K562 (cell line): ENCODE results near the gene POLDIP3. TPM values are rescaled to one million over a fixed set of nuclear protein-coding genes. Genes with fewer than 3 reads are reported as not detected.

Experiments
- ATAC-seq: fragments of 200-7000 bp; cut with Tn5 transposase; 3 replicates; pipeline ENCODE4 v1.9.1; 2020; ENCODE audit warnings: moderate library complexity
- BruUV-seq: library from RNA; stranded (reverse); fragments of 400-500 nt; replicated peaks from 2 replicates; lab custom pipeline; 2021; lab: Mats Ljungman, UMichigan
- CTCF ChIA-PET: fragments of 300-600 bp; formaldehyde crosslinking; extraction: SDS; loops from one replicate; lab custom pipeline; 2021; ENCODE audit warnings: low intra/inter-chr PET ratio; lab: Yijun Ruan, JAX
- POLR2A ChIA-PET: fragments of 300-600, 350-650 bp; sonication (Branson Sonifier 250); formaldehyde crosslinking; extraction: SDS; loops from one replicate; lab custom pipeline; 2021; ENCODE audit warnings: antibody characterized with exemption, inconsistent platforms; lab: Yijun Ruan, JAX
- DNase-seq, 4 experiments: peaks; one replicate each; pipeline versions ENCODE4 v3.0.0 to v3.0.0-alpha.2; 2011 to 2018; ENCODE audit warnings: low spot score in 3 of 4, mixed read lengths in 3 of 4; ENCODE audit errors: extremely low read depth in 1 of 4
- FAIRE-seq: peaks from 2 replicates; lab custom pipeline; 2011; peaks lifted over from hg19 to GRCh38; lab: Jason Lieb, UNC
- H2AFZ ChIP-seq: 2 replicates; pipeline ENCODE4 v1.6.0; 2011; ENCODE audit warnings: low read depth, low read length, control low read depth, inconsistent platforms
- H3K27ac ChIP-seq: fragments of 200-600 bp; 3 replicates; pipeline ENCODE4 v1.8.0; 2011; ENCODE audit warnings: low read depth, mild to moderate bottlenecking, control low read depth, inconsistent platforms, low read length, moderate library complexity, mixed read lengths; ENCODE audit errors: extremely low read depth
- H3K27me3 ChIP-seq, 2 experiments: fragments of 300-600 bp in 1 of 2; 2 replicates in 1 of 2; 3 replicates in 1 of 2; pipeline versions ENCODE4 v1.6.0 to v1.8.0; 2011; ENCODE audit warnings: inconsistent platforms in 2 of 2, low read length in 2 of 2, mild to moderate bottlenecking in 1 of 2, mixed read lengths in 1 of 2, moderate library complexity in 1 of 2; ENCODE audit not compliant: control insufficient read depth in 2 of 2, insufficient read depth in 2 of 2
- H3K36me3 ChIP-seq: fragments of 300-600 bp; 3 replicates; pipeline ENCODE4 v1.8.0; 2011; ENCODE audit warnings: mild to moderate bottlenecking, low read length, inconsistent platforms; ENCODE audit not compliant: control insufficient read depth, insufficient read depth
- H3K4me1 ChIP-seq, 2 experiments: fragments of 200-600 bp in 1 of 2; replicated peaks in 1 of 2; 2 replicates in 1 of 2; 3 replicates in 1 of 2; pipeline versions ENCODE4 v1.5.1 to v1.8.0; 2011; ENCODE audit warnings: inconsistent platforms in 2 of 2, low read length in 2 of 2, mild to moderate bottlenecking in 1 of 2, mixed read lengths in 1 of 2, moderate library complexity in 1 of 2; ENCODE audit not compliant: control insufficient read depth in 2 of 2, insufficient read depth in 2 of 2
- H3K4me2 ChIP-seq: 2 replicates; pipeline ENCODE4 v1.6.1; 2011; ENCODE audit warnings: low read length, control low read depth, inconsistent platforms, mixed read lengths; ENCODE audit not compliant: insufficient read depth
- H3K4me3 ChIP-seq: fragments of 200-600 bp; sonication (generic), shearing (Covaris generic); 2 replicates; pipeline ENCODE4 v1.5.1; 2016; ENCODE audit warnings: control low read depth, inconsistent platforms
- H3K79me2 ChIP-seq: fragments of 200-600 bp; 3 replicates; pipeline ENCODE4 v1.8.0; 2011; ENCODE audit warnings: low read length, inconsistent platforms; ENCODE audit not compliant: control insufficient read depth, insufficient read depth
- H3K9ac ChIP-seq, 2 experiments: 2 replicates each; pipeline versions ENCODE4 v1.6.0 to v1.6.1; 2011; ENCODE audit warnings: low read depth in 2 of 2, low read length in 2 of 2, control low read depth in 1 of 2, inconsistent platforms in 1 of 2, mild to moderate bottlenecking in 1 of 2, mixed read lengths in 1 of 2; ENCODE audit not compliant: insufficient read depth in 1 of 2
- H3K9me1 ChIP-seq: one replicate; pipeline ENCODE4 v1.6.0; 2011; ENCODE audit warnings: inconsistent platforms, mild to moderate bottlenecking, low read length, moderate library complexity; ENCODE audit not compliant: control insufficient read depth, insufficient read depth
- H3K9me3 ChIP-seq: replicated peaks from 2 replicates; pipeline ENCODE4 v1.5.1; 2011; ENCODE audit warnings: low read depth, low read length, inconsistent platforms; ENCODE audit not compliant: control insufficient read depth, insufficient read depth
- H4K20me1 ChIP-seq: replicated peaks from 2 replicates; pipeline ENCODE4 v1.6.1; 2011; ENCODE audit warnings: low read length, inconsistent platforms, mixed read lengths; ENCODE audit not compliant: control insufficient read depth, insufficient read depth
- MAFK ChIP-seq: IDR thresholded peaks from 2 replicates; pipeline ENCODE4 v1.6.1; 2011; ENCODE audit warnings: low read length, improper control_type of control experiment
- NCOA6 ChIP-seq: fragments of 450-650 bp; IDR thresholded peaks from 2 replicates; pipeline ENCODE4 v1.6.1; 2017; ENCODE audit warnings: mild to moderate bottlenecking
- NR2F6 ChIP-seq: fragments of 450-650 bp; formaldehyde crosslinking; IDR thresholded peaks from 2 replicates; pipeline ENCODE4 v1.4.0; 2020; ENCODE audit warnings: mild to moderate bottlenecking
- TRIM28 ChIP-seq: fragments of 450-650 bp; IDR thresholded peaks from 2 replicates; pipeline ENCODE4 v1.6.1; 2017
- ZC3H11A ChIP-seq: IDR thresholded peaks from 2 replicates; pipeline ENCODE4 v1.6.1; 2012; ENCODE audit warnings: low read depth, low read length, improper control_type of control experiment
- ZFP36 ChIP-seq: fragments of 150-350 bp; IDR thresholded peaks from 2 replicates; pipeline ENCODE4 v1.6.1; 2018; ENCODE audit warnings: low read length, low read depth; ENCODE audit not compliant: partially characterized antibody
- WGBS: fragments of 100-300 bp; shearing (Covaris generic); methylation state at CpG from one replicate; pipeline ENCODE4 v1.1.6; 2016; ENCODE audit warnings: low coverage, mixed read lengths; ENCODE audit not compliant: insufficient coverage; ENCODE audit errors: missing lambda C conversion rate; 5-methylcytosine and 5-hydroxymethylcytosine counted together
- in situ Hi-C: fragments of 300-500 bp; cut with MboI; formaldehyde crosslinking; loops from 4 replicates; pipeline ENCODE4 v1.15.0; 2018; ENCODE audit warnings: inconsistent platforms, mixed read lengths
- intact Hi-C: fragments of 100-400 bp; cut with micrococcal nuclease; formaldehyde crosslinking; loops from 2 replicates; pipeline ENCODE4 v1.14.2; 2022
- polyA plus RNA-seq, 8 experiments: library from polyadenylated mRNA; depleted of rRNA in 4 of 8; stranded (reverse) in 5 of 8; unstranded in 3 of 8; fragments of >200 nt; fragmentation: Nextera tagmentation in 2 of 8; fragmentation: Illumina TruSeq in 1 of 8; extraction: Ambion mirVana in 2 of 8; extraction: Trizol in 1 of 8; gene quantifications; 2 replicates each; pipeline versions ENCODE4 v1.2.1 to v1.2.3, GENCODE V29; 2011 to 2014; ENCODE audit warnings: inconsistent platforms in 1 of 8, missing spikeins in 1 of 8
- total RNA-seq, 7 experiments: library from RNA; depleted of rRNA in 6 of 7; stranded (reverse); fragments of >200 nt in 6 of 7; fragmentation: Illumina TruSeq in 2 of 7; extraction: Trizol in 2 of 7; gene quantifications; 2 replicates each; pipeline versions ENCODE4 v1.2.1 to v1.2.3, GENCODE V29; 2011 to 2021; ENCODE audit warnings: low replicate concordance in 1 of 7
- TF ChIP-seq, protein P1 (sequence below): sonication (generic); formaldehyde crosslinking; IDR thresholded peaks from 2 replicates; pipeline ENCODE4 v1.8.1; 2023; ENCODE audit warnings: mild to moderate bottlenecking, missing genetic modification reagents, moderate library complexity
- TF ChIP-seq, protein P2 (sequence below), 2 experiments: IDR thresholded peaks in 1 of 2; conservative IDR thresholded peaks in 1 of 2; 2 replicates each; pipeline ENCODE4 v1.6.1; 2016; ENCODE audit warnings: low read depth in 2 of 2, mild to moderate bottlenecking in 1 of 2, missing compliant biosample characterization in 1 of 2, missing genetic modification characterization in 1 of 2, moderate library complexity in 1 of 2

Gene POLDIP3
- total and polyA plus RNA-seq, 9 of the 15 experiments (the other 6 are each of a cell fraction or from before 2014, with no cell fraction given): 14.3 to 53.0 (median 26.3) TPM

DNA sequence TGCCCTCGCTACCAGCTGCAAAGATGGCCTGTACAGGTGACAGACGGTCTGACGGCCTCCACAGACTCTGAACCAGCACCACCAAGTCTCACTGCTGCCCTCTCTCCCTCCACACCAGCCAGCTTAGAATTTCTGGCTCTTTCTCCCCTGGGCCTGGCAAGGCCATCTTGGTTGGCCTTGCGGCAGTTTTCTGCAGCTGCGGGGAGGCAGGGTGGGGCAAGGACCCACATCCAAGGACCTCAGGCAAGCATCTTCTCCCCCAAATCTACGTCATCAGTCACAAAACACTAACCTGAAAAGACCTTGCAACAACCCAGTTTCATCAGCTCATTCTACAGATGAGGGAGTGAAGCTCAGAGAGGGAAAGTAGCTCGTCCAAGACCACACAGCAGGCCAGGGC lies 11.7 kb upstream of the POLDIP3 start:
- DNase-seq (no peak), FAIRE-seq (no peak), ATAC-seq (no peak)
- H3K4me1 ChIP-seq: peaks cover under 1 to 21% of the 10 kb centered on the region in 2 experiments; a peak in 3 of 5 replicates
- TF ChIP-seq ZC3H11A (no peak), NR2F6 (CRISPR knock-in tag) (no peak), ZFP36 (peak; percentile 13), MAFK (no peak), NCOA6 (no peak), TRIM28 (no peak)
- TF ChIP-seq, protein P1, sequence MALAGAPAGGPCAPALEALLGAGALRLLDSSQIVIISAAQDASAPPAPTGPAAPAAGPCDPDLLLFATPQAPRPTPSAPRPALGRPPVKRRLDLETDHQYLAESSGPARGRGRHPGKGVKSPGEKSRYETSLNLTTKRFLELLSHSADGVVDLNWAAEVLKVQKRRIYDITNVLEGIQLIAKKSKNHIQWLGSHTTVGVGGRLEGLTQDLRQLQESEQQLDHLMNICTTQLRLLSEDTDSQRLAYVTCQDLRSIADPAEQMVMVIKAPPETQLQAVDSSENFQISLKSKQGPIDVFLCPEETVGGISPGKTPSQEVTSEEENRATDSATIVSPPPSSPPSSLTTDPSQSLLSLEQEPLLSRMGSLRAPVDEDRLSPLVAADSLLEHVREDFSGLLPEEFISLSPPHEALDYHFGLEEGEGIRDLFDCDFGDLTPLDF: no peak
- TF ChIP-seq, protein P2, sequence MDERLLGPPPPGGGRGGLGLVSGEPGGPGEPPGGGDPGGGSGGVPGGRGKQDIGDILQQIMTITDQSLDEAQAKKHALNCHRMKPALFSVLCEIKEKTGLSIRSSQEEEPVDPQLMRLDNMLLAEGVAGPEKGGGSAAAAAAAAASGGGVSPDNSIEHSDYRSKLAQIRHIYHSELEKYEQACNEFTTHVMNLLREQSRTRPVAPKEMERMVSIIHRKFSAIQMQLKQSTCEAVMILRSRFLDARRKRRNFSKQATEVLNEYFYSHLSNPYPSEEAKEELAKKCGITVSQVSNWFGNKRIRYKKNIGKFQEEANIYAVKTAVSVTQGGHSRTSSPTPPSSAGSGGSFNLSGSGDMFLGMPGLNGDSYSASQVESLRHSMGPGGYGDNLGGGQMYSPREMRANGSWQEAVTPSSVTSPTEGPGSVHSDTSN (CRISPR knock-in tag; IDR thresholded peaks at IDR 0.05; ENCODE audit: low read depth): no peak
- TF ChIP-seq, protein P2 (tag; conservative IDR thresholded peaks at IDR 0.05; ENCODE audit: low read depth): no peak
- no peaks in the 10 kb centered on the region for H3K9me3 ChIP-seq
- H2AFZ ChIP-seq: no peak overlapping the region
- peak overlapping the region in 1 of 2 experiments; percentile 26; a peak in 2 of 4 replicates for H3K9ac ChIP-seq
- H3K27ac ChIP-seq: no peak overlapping the region
- ChIA-PET CTCF (no interaction called here), POLR2A (interaction anchor here (5.6 kb wide), 1 partner anchor 11 kb away, joined by 46 read pairs; the partner anchor contains the start of gene POLDIP3)
- H3K4me3 ChIP-seq: no peak overlapping the region
- no peak overlapping the region for H3K4me2 ChIP-seq
- intact Hi-C loops (loop anchor here (10.0 kb wide), 1 partner anchor 68 kb away; no protein-coding TSS in a partner anchor), in situ Hi-C loops (no loop called here)
- no peaks in the 10 kb centered on the region for H4K20me1 ChIP-seq
- no peaks in the 10 kb centered on the region for H3K27me3 ChIP-seq
- no TSS peak for BruUV-seq
- no peaks in the 10 kb centered on the region for H3K79me2 ChIP-seq
- H3K9me1 ChIP-seq: peaks cover 3% of the 10 kb centered on the region
- WGBS: 100% methylated on average over 6 of the region's 7 CpGs
- H3K36me3 ChIP-seq: peaks cover 50% of the 10 kb centered on the region; the same call in 1 of the 3 replicates
